Measurements from ENCODE around the gene PKMYT1. TPM values are rescaled to one million over a fixed set of nuclear protein-coding genes. Genes with fewer than 3 reads are reported as not detected.

PKMYT1 gene
- total RNA-seq, 4 donors from 2014 or later = 0.60 to 1.6 (median 1.1) TPM

GRCh38 chr16:2985893-2986355 is 5.7 kb upstream of the PKMYT1 start:
- WGBS, 2 donors = 70 to 80% methylated on average over 6 to 10 of the region's 15 CpGs
- Histone ChIP-seq H3K4me1 (peaks cover 0 to 38% (median 8%) of the 10 kb centered on the region in 4 donors), H3K9me3 (no peaks in the 10 kb centered on the region), H3K27me3 (peaks cover 0 to 29% of the 10 kb centered on the region in 2 donors), H3K27ac (no peak overlapping the region), H3K36me3 (no peaks in the 10 kb centered on the region), H3K4me3 (no peak overlapping the region)
- DNase-seq (ENCODE audit: low spot score in 2 of 2) = no peak
- no peak for TF ChIP-seq POLR2A (IDR thresholded peaks at IDR 0.05)
- TF ChIP-seq EP300 (IDR thresholded peaks at IDR 0.05) = no peak
- no peak for TF ChIP-seq CTCF (IDR thresholded peaks at IDR 0.05)

- WGBS, 2 donors = 30 to 35% methylated on average over 3 to 9 of the region's 9 CpGs
- Histone ChIP-seq H3K4me1 (peaks cover 0 to 42% (median 11%) of the 10 kb centered on the region in 4 donors), H3K4me3 (no peak overlapping the region), H3K36me3 (no peaks in the 10 kb centered on the region), H3K9me3 (no peaks in the 10 kb centered on the region), H3K27ac (no peak overlapping the region), H3K27me3 (peaks cover 0 to 25% of the 10 kb centered on the region in 2 donors)
- TF ChIP-seq POLR2A (IDR thresholded peaks at IDR 0.05) (no peak), CTCF (IDR thresholded peaks at IDR 0.05) (no peak), EP300 (IDR thresholded peaks at IDR 0.05) (no peak)
- no peak for DNase-seq (ENCODE audit: low spot score in 2 of 2)
Observed at GRCh38 chr16:2985462-2985861, 5.2 kb upstream of the PKMYT1 start.

- Histone ChIP-seq H3K36me3 (no peaks in the 10 kb centered on the region), H3K9me3 (no peaks in the 10 kb centered on the region), H3K27ac (peak overlapping the region in 1 of 4 donors; percentile 29), H3K27me3 (peaks cover 0 to 22% of the 10 kb centered on the region in 2 donors), H3K4me1 (peaks cover 0 to 53% (median 19%) of the 10 kb centered on the region in 4 donors), H3K4me3 (peak overlapping the region in 2 of 4 donors; percentile 17 to 27)
- DNase-seq (ENCODE audit: low spot score in 2 of 2) = peak; percentile 73 to 79
- WGBS, 2 donors = 12 to 13% methylated on average over 35 to 41 of the region's 42 CpGs
- TF ChIP-seq CTCF (IDR thresholded peaks at IDR 0.05) (peak; percentile 93 to 99 (median 98)), EP300 (IDR thresholded peaks at IDR 0.05) (no peak), POLR2A (IDR thresholded peaks at IDR 0.05) (no peak)
Observed at GRCh38 chr16:2983706-2984136, 3.5 kb upstream of the PKMYT1 start.

- TF ChIP-seq EP300 (IDR thresholded peaks at IDR 0.05) = no peak
- H3K4me1 ChIP-seq = peaks cover 0 to 53% (median 19%) of the 10 kb centered on the region in 4 donors
- H3K27me3 ChIP-seq = peaks cover 0 to 21% of the 10 kb centered on the region in 2 donors
- H3K9me3 ChIP-seq = no peaks in the 10 kb centered on the region
- 87 to 88% methylated on average over 5 of the region's 5 CpGs for WGBS, 2 donors
- no peak for DNase-seq (ENCODE audit: low spot score in 2 of 2)
- H3K27ac ChIP-seq = no peak overlapping the region
- H3K4me3 ChIP-seq = no peak overlapping the region
- no peaks in the 10 kb centered on the region for H3K36me3 ChIP-seq
Observed at GRCh38 chr16:2982402-2982801, 2.2 kb upstream of the PKMYT1 start.

- Histone ChIP-seq H3K4me3 (no peak overlapping the region), H3K27me3 (peaks cover 0 to 25% of the 10 kb centered on the region in 2 donors), H3K27ac (no peak overlapping the region), H3K36me3 (no peaks in the 10 kb centered on the region), H3K9me3 (no peaks in the 10 kb centered on the region), H3K4me1 (peaks cover 0 to 53% (median 19%) of the 10 kb centered on the region in 4 donors)
- TF ChIP-seq EP300 (IDR thresholded peaks at IDR 0.05) (no peak), POLR2A (IDR thresholded peaks at IDR 0.05) (no peak), CTCF (IDR thresholded peaks at IDR 0.05) (no peak)
- DNase-seq (ENCODE audit: low spot score in 2 of 2) = no peak
- 67 to 69% methylated on average over 4 of the region's 4 CpGs for WGBS, 2 donors
Observed at GRCh38 chr16:2981899-2982250, 1.6 kb upstream of the PKMYT1 start.
